A549 (cell line): Measurements from ENCODE around the gene NRXN3. TPM values are rescaled to one million over a fixed set of nuclear protein-coding genes. Genes with fewer than 3 reads are reported as not detected.

Experiments
- ATAC-seq, 2 experiments: fragments of 200-7000 bp in 1 of 2; fragments of >200 bp in 1 of 2; cut with Nextera tagmentation in 1 of 2; cut with Tn5 transposase in 1 of 2; 3 replicates each; pipeline versions ENCODE4 v1.8.0 to v1.9.1; 2018 to 2020; ENCODE audit warnings: mild to moderate bottlenecking in 1 of 2, moderate library complexity in 1 of 2
- CTCF ChIA-PET: fragments of 300-600 bp; sonication (Branson Sonifier 250); formaldehyde crosslinking; extraction: SDS; loops from one replicate; lab custom pipeline; 2021; ENCODE audit warnings: antibody characterized with exemption, inconsistent platforms; lab: Yijun Ruan, JAX
- POLR2A ChIA-PET: fragments of 350-600 bp; formaldehyde crosslinking; extraction: SDS; loops from one replicate; lab custom pipeline; 2021; ENCODE audit warnings: antibody characterized with exemption, inconsistent platforms; lab: Yijun Ruan, JAX
- DNase-seq, 2 experiments: peaks; one replicate each; pipeline versions ENCODE4 v3.0.0 to v3.0.0-alpha.2; 2011 to 2016; ENCODE audit warnings: low read depth in 1 of 2, low spot score in 1 of 2
- FAIRE-seq: peaks from 2 replicates; lab custom pipeline; 2011; peaks lifted over from hg19 to GRCh38; lab: Jason Lieb, UNC
- H3K27ac ChIP-seq, 2 experiments: fragments of >200 bp; sonication (Bioruptor Twin); formaldehyde crosslinking; 3 replicates each; pipeline ENCODE4 v1.5.1; 2016 to 2017
- H3K4me1 ChIP-seq: fragments of >200 bp; sonication (Bioruptor Twin); formaldehyde crosslinking; 3 replicates; pipeline ENCODE4 v1.6.1; 2016
- H3K4me2 ChIP-seq: fragments of >200 bp; sonication (Bioruptor Twin); formaldehyde crosslinking; 3 replicates; pipeline ENCODE4 v1.6.1; 2016
- H3K4me3 ChIP-seq: fragments of >200 bp; sonication (Bioruptor Twin); formaldehyde crosslinking; 3 replicates; pipeline ENCODE4 v1.5.1; 2016
- H3K9me3 ChIP-seq: fragments of >200 bp; sonication (Bioruptor Twin); formaldehyde crosslinking; 3 replicates; pipeline ENCODE4 v1.6.1; 2016
- CBX2 ChIP-seq: fragments of 200-600 bp; sonication (generic); IDR thresholded peaks from 2 replicates; pipeline ENCODE4 v1.6.1; 2016; ENCODE audit warnings: low read depth, mild to moderate bottlenecking, borderline replicate concordance
- CEBPB ChIP-seq, 2 experiments: fragments of >200 bp in 1 of 2; sonication (Bioruptor Twin) in 1 of 2; formaldehyde crosslinking in 1 of 2; IDR thresholded peaks; 2 replicates each; pipeline ENCODE4 v1.6.1; 2012 to 2016
- CHD2 ChIP-seq: fragments of 150-350 bp; IDR thresholded peaks from 2 replicates; pipeline ENCODE4 v1.6.1; 2014; ENCODE audit warnings: low read length; ENCODE audit not compliant: partially characterized antibody
- EHF ChIP-seq: fragments of 250-450 bp; sonication (Bioruptor Pico); IDR thresholded peaks from 2 replicates; pipeline ENCODE4 v1.5.0; 2020; ENCODE audit warnings: mild to moderate bottlenecking
- EHMT2 ChIP-seq: fragments of 200-600 bp; sonication (generic); IDR thresholded peaks from 2 replicates; pipeline ENCODE4 v1.6.1; 2016; ENCODE audit warnings: antibody characterized with exemption, low read depth, mild to moderate bottlenecking, moderate library complexity
- HDAC2 ChIP-seq: fragments of 200-600 bp; sonication (generic); IDR thresholded peaks from 2 replicates; pipeline ENCODE4 v1.6.1; 2016
- HEYL ChIP-seq: fragments of 250-450 bp; sonication (Bioruptor Pico); IDR thresholded peaks from 2 replicates; pipeline ENCODE4 v1.8.0; 2021; ENCODE audit warnings: mild to moderate bottlenecking, moderate library complexity
- HOXA7 ChIP-seq: fragments of 250-450 bp; sonication (Bioruptor Pico); IDR thresholded peaks from 2 replicates; pipeline ENCODE4 v1.5.0; 2020; ENCODE audit warnings: mild to moderate bottlenecking, moderate library complexity
- HOXB13 ChIP-seq: fragments of 250-450 bp; sonication (Bioruptor Pico); IDR thresholded peaks from 2 replicates; pipeline ENCODE4 v1.5.0; 2020; ENCODE audit warnings: low read depth, mild to moderate bottlenecking, moderate library complexity
- HOXB5 ChIP-seq: fragments of 250-450 bp; sonication (Bioruptor Pico); IDR thresholded peaks from 2 replicates; pipeline ENCODE4 v1.5.0; 2020; ENCODE audit warnings: mild to moderate bottlenecking, moderate library complexity
- KDM1A ChIP-seq: fragments of 200-600 bp; sonication (generic); IDR thresholded peaks from 2 replicates; pipeline ENCODE4 v1.6.1; 2016; ENCODE audit warnings: low read depth, mild to moderate bottlenecking
- KDM5A ChIP-seq: fragments of 200-600 bp; sonication (generic); IDR thresholded peaks from 2 replicates; pipeline ENCODE4 v1.6.1; 2016; ENCODE audit warnings: antibody characterized with exemption, mild to moderate bottlenecking
- MAFK ChIP-seq: fragments of 450-650 bp; IDR thresholded peaks from 2 replicates; pipeline ENCODE4 v1.6.1; 2014; ENCODE audit not compliant: partially characterized antibody
- MYC ChIP-seq: IDR thresholded peaks from 2 replicates; pipeline ENCODE4 v1.6.1; 2012; ENCODE audit warnings: mild to moderate bottlenecking, inconsistent platforms, low read length, improper control_type of control experiment, borderline replicate concordance
- NFE2L2 ChIP-seq: fragments of 150-350 bp; conservative IDR thresholded peaks from 2 replicates; pipeline ENCODE4 v1.6.1; 2014; ENCODE audit warnings: low read length
- NR3C1 ChIP-seq: fragments of >200 bp; sonication (Bioruptor Twin); formaldehyde crosslinking; IDR thresholded peaks from 3 replicates; pipeline ENCODE4 v1.6.1; 2017
- POLR2A ChIP-seq: IDR thresholded peaks from 2 replicates; pipeline ENCODE4 v1.6.1; 2012; ENCODE audit warnings: mild to moderate bottlenecking, low read length
- RARB ChIP-seq: fragments of 250-450 bp; sonication (Bioruptor Pico); IDR thresholded peaks from 2 replicates; pipeline ENCODE4 v1.8.0; 2021; ENCODE audit warnings: mild to moderate bottlenecking, moderate library complexity
- SMC3 ChIP-seq: fragments of >200 bp; sonication (Bioruptor Twin); formaldehyde crosslinking; IDR thresholded peaks from 3 replicates; pipeline ENCODE4 v1.6.1; 2018; ENCODE audit warnings: inconsistent platforms
- TFCP2L1 ChIP-seq: fragments of 250-450 bp; sonication (Bioruptor Pico); IDR thresholded peaks from 2 replicates; pipeline ENCODE4 v1.5.0; 2021; ENCODE audit warnings: mild to moderate bottlenecking
- TP53 ChIP-seq: fragments of 250-450 bp; sonication (Bioruptor Pico); IDR thresholded peaks from 2 replicates; pipeline ENCODE4 v1.5.0; 2021; ENCODE audit warnings: mild to moderate bottlenecking, moderate library complexity
- WGBS: methylation state at CpG from one replicate; pipeline ENCODE4 v1.1.6; 2017; ENCODE audit errors: missing lambda C conversion rate; 5-methylcytosine and 5-hydroxymethylcytosine counted together
- polyA plus RNA-seq, 4 experiments: library from polyadenylated mRNA; depleted of rRNA in 3 of 4; stranded (reverse); fragments of >200 nt; fragmentation: RNase III in 1 of 4; extraction: RNeasy Plus Mini Kit Qiagen cat#74134 plus additional on column Dnase treatment in 1 of 4; gene quantifications; 2 replicates in 3 of 4; 3 replicates in 1 of 4; pipeline ENCODE4 v1.2.3, GENCODE V29; 2011 to 2017
- TF ChIP-seq, protein P1 (sequence below): fragments of 250-450 bp; sonication (Bioruptor Pico); IDR thresholded peaks from 2 replicates; pipeline ENCODE4 v1.5.0; 2021; ENCODE audit warnings: mild to moderate bottlenecking, moderate library complexity, borderline replicate concordance
- TF ChIP-seq, protein P2 (sequence below): IDR thresholded peaks from 2 replicates; pipeline ENCODE4 v1.6.1; 2012
- TF ChIP-seq, protein P3 (sequence below): IDR thresholded peaks from 2 replicates; pipeline ENCODE4 v1.6.1; 2012
- TF ChIP-seq, protein P4 (sequence below): IDR thresholded peaks from 2 replicates; pipeline ENCODE4 v1.6.1; 2012; ENCODE audit warnings: low read depth, borderline replicate concordance
- TF ChIP-seq, protein P5 (sequence below): fragments of 200-600 bp; sonication (generic); IDR thresholded peaks from 2 replicates; pipeline ENCODE4 v1.6.1; 2016; ENCODE audit warnings: antibody characterized with exemption, mild to moderate bottlenecking, moderate library complexity
- TF ChIP-seq, protein P6 (sequence below): fragments of 250-450 bp; sonication (Bioruptor Pico); IDR thresholded peaks from 2 replicates; pipeline ENCODE4 v1.5.0; 2020; ENCODE audit warnings: low read depth, mild to moderate bottlenecking, moderate library complexity

The NRXN3 gene
- polyA plus RNA-seq, 2 of the 4 experiments (the other 2 are of a cell fraction): 0.62 to 2.3 TPM

DNA sequence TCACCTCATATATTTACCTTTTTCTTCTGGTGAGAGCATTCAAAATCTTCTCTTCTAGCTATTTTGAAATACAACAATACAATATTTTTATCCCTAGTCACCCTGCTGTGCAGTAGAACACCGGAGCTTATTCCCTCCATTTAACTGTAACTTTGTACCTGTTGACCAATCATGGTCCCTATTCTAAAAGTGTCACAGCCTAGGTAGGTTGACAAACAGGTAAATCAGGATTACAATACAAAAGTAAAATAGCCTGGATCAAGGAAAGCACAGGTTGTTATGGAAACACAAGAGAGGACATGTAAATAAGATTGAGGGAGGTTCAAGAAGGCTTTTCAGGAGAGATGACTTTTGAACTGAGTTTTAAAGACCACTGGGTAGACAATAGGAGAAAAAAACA is 1370.2 kb downstream of the NRXN3 start:
- FAIRE-seq (no peak), DNase-seq (no peak), ATAC-seq (no peak)
- Histone ChIP-seq H3K4me1 (no peaks in the 10 kb centered on the region), H3K4me2 (no peak overlapping the region), H3K4me3 (no peak overlapping the region), H3K9me3 (no peaks in the 10 kb centered on the region), H3K27ac (no peak overlapping the region)
- CTCF ChIA-PET: interaction anchor here (0.9 kb wide), 1 partner anchor 546 kb away, joined by 3 read pairs; no protein-coding TSS in a partner anchor
- POLR2A ChIA-PET: no interaction called here
- no peak for TF ChIP-seq MAFK
- no peak for TF ChIP-seq NFE2L2
- TF ChIP-seq, protein P1, sequence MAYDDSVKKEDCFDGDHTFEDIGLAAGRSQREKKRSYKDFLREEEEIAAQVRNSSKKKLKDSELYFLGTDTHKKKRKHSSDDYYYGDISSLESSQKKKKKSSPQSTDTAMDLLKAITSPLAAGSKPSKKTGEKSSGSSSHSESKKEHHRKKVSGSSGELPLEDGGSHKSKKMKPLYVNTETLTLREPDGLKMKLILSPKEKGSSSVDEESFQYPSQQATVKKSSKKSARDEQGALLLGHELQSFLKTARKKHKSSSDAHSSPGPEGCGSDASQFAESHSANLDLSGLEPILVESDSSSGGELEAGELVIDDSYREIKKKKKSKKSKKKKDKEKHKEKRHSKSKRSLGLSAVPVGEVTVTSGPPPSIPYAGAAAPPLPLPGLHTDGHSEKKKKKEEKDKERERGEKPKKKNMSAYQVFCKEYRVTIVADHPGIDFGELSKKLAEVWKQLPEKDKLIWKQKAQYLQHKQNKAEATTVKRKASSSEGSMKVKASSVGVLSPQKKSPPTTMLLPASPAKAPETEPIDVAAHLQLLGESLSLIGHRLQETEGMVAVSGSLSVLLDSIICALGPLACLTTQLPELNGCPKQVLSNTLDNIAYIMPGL (CRISPR knock-in tag): no peak
- TF ChIP-seq, protein P2, sequence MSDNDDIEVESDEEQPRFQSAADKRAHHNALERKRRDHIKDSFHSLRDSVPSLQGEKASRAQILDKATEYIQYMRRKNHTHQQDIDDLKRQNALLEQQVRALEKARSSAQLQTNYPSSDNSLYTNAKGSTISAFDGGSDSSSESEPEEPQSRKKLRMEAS: no peak
- TF ChIP-seq SMC3: no peak
- no peak for TF ChIP-seq HDAC2
- TF ChIP-seq, protein P3, sequence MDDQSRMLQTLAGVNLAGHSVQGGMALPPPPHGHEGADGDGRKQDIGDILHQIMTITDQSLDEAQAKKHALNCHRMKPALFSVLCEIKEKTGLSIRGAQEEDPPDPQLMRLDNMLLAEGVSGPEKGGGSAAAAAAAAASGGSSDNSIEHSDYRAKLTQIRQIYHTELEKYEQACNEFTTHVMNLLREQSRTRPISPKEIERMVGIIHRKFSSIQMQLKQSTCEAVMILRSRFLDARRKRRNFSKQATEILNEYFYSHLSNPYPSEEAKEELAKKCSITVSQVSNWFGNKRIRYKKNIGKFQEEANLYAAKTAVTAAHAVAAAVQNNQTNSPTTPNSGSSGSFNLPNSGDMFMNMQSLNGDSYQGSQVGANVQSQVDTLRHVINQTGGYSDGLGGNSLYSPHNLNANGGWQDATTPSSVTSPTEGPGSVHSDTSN: no peak
- TF ChIP-seq EHF (CRISPR knock-in tag): no peak
- TF ChIP-seq CHD2: no peak
- no peak for TF ChIP-seq RARB (CRISPR knock-in tag)
- no peak for TF ChIP-seq KDM1A
- no peak for TF ChIP-seq KDM5A
- WGBS: 14% methylated on average over 1 of the region's 1 CpG

DNA sequence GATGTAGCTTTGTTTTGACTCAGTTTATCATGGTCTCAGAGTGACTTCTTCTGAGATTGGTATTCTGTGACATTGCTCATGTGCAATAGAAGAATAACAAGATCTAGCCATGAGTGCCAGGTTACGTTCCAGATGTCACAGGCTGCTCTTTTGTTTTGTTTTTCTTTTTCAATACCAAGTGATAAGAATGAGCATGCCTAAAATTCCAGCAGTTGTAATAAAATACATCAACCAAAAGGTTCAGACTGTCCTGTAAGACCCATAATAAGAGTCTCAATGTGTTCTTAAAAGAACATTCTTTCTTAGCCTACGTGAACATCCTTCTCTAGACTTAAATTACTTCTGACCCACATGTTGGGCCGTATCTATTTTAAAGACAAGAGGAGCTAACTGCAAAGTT is 1371.9 kb downstream of the NRXN3 start:
- ChIA-PET CTCF (no interaction called here), POLR2A (no interaction called here)
- no peaks in the 10 kb centered on the region for H3K4me1 ChIP-seq
- no peak for TF ChIP-seq NR3C1
- TF ChIP-seq, protein P4, sequence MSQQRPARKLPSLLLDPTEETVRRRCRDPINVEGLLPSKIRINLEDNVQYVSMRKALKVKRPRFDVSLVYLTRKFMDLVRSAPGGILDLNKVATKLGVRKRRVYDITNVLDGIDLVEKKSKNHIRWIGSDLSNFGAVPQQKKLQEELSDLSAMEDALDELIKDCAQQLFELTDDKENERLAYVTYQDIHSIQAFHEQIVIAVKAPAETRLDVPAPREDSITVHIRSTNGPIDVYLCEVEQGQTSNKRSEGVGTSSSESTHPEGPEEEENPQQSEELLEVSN: no peak
- no peak for TF ChIP-seq CEBPB (IDR thresholded peaks at IDR 0.05)
- no peak for TF ChIP-seq TFCP2L1 (CRISPR knock-in tag)
- TF ChIP-seq HOXA7 (CRISPR knock-in tag): no peak
- TF ChIP-seq, protein P5, sequence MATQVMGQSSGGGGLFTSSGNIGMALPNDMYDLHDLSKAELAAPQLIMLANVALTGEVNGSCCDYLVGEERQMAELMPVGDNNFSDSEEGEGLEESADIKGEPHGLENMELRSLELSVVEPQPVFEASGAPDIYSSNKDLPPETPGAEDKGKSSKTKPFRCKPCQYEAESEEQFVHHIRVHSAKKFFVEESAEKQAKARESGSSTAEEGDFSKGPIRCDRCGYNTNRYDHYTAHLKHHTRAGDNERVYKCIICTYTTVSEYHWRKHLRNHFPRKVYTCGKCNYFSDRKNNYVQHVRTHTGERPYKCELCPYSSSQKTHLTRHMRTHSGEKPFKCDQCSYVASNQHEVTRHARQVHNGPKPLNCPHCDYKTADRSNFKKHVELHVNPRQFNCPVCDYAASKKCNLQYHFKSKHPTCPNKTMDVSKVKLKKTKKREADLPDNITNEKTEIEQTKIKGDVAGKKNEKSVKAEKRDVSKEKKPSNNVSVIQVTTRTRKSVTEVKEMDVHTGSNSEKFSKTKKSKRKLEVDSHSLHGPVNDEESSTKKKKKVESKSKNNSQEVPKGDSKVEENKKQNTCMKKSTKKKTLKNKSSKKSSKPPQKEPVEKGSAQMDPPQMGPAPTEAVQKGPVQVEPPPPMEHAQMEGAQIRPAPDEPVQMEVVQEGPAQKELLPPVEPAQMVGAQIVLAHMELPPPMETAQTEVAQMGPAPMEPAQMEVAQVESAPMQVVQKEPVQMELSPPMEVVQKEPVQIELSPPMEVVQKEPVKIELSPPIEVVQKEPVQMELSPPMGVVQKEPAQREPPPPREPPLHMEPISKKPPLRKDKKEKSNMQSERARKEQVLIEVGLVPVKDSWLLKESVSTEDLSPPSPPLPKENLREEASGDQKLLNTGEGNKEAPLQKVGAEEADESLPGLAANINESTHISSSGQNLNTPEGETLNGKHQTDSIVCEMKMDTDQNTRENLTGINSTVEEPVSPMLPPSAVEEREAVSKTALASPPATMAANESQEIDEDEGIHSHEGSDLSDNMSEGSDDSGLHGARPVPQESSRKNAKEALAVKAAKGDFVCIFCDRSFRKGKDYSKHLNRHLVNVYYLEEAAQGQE: no peak
- TF ChIP-seq TP53 (CRISPR knock-in tag): no peak
- no peak for TF ChIP-seq EHMT2
- TF ChIP-seq MYC: no peak
- no peak for TF ChIP-seq CBX2
- TF ChIP-seq HOXB13 (CRISPR knock-in tag): no peak
- TF ChIP-seq POLR2A: no peak
- no peak for TF ChIP-seq HOXB5 (CRISPR knock-in tag)
- TF ChIP-seq RARB (CRISPR knock-in tag): no peak
- no peak for TF ChIP-seq HEYL
- TF ChIP-seq, protein P3: no peak
- TF ChIP-seq, protein P6, sequence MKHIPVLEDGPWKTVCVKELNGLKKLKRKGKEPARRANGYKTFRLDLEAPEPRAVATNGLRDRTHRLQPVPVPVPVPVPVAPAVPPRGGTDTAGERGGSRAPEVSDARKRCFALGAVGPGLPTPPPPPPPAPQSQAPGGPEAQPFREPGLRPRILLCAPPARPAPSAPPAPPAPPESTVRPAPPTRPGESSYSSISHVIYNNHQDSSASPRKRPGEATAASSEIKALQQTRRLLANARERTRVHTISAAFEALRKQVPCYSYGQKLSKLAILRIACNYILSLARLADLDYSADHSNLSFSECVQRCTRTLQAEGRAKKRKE (CRISPR knock-in tag): no peak
- no peak overlapping the region for H3K27ac ChIP-seq
- H3K9me3 ChIP-seq: no peaks in the 10 kb centered on the region
- ATAC-seq (no peak), DNase-seq (no peak), FAIRE-seq (no peak)
- WGBS: 50% methylated on average over 3 of the region's 3 CpGs
- H3K4me2 ChIP-seq: no peak overlapping the region
- no peak overlapping the region for H3K4me3 ChIP-seq
